Measurements from ENCODE around the gene JPH4.

- TF ChIP-seq EZH2 (IDR thresholded peaks at IDR 0.05; ENCODE audit: borderline replicate concordance, low read depth, low read length, severe bottlenecking): no peak
- no peak for TF ChIP-seq CTCF (IDR thresholded peaks at IDR 0.05; ENCODE audit: borderline replicate concordance, extremely low read depth, low read length, poor library complexity, severe bottlenecking)
Measured at GRCh38 chr14:23561259-23561658, 17.3 kb downstream of the JPH4 start.
